ENCODE measurements around the gene ZMIZ1. TPM values are rescaled to one million over a fixed set of nuclear protein-coding genes. Genes with fewer than 3 reads are reported as not detected.
A peak's percentile ranks its signal among the peaks of the same experiment; 100 is the strongest.

Gene ZMIZ1
- polyA plus RNA-seq, 1 donor from 2014 or later, result 4.6 TPM

- H3K9me3 Mint-ChIP-seq, result no peaks in the 10 kb centered on the region
- H3K27me3 Mint-ChIP-seq, result peaks cover 11% of the 10 kb centered on the region
- no peaks in the 10 kb centered on the region for H3K36me3 Mint-ChIP-seq
- H3K4me1 Mint-ChIP-seq, result no peaks in the 10 kb centered on the region
- no peak overlapping the region for H3K27ac Mint-ChIP-seq
- peak overlapping the region in 1 of 4 donors; percentile 28 for H3K4me3 Mint-ChIP-seq
These were observed 119.6 kb downstream of the ZMIZ1 start for GRCh38 chr10:79188154-79188965.

GRCh38 chr10:79189181-79189580 is 120.4 kb downstream of the ZMIZ1 start:
- H3K4me1 Mint-ChIP-seq, result peaks cover 0 to 4% (median 2%) of the 10 kb centered on the region in 3 donors
- peaks cover 18% of the 10 kb centered on the region for H3K27me3 Mint-ChIP-seq
- H3K4me3 Mint-ChIP-seq, result peak overlapping the region in 1 of 4 donors; percentile 12
- no peaks in the 10 kb centered on the region for H3K9me3 Mint-ChIP-seq
- H3K36me3 Mint-ChIP-seq, result no peaks in the 10 kb centered on the region
- no peak overlapping the region for H3K27ac Mint-ChIP-seq

- Mint-ChIP-seq H3K27ac (no peak overlapping the region), H3K4me3 (no peak overlapping the region), H3K27me3 (peaks cover 17% of the 10 kb centered on the region), H3K9me3 (no peaks in the 10 kb centered on the region), H3K36me3 (no peaks in the 10 kb centered on the region), H3K4me1 (peaks cover 0 to 7% (median 2%) of the 10 kb centered on the region in 3 donors)
These were observed 121.2 kb downstream of the ZMIZ1 start for GRCh38 chr10:79189853-79190435.

- no peaks in the 10 kb centered on the region for H3K9me3 Mint-ChIP-seq
- peaks cover 14% of the 10 kb centered on the region for H3K27me3 Mint-ChIP-seq
- no peak overlapping the region for H3K4me3 Mint-ChIP-seq
- H3K4me1 Mint-ChIP-seq, result peaks cover 0 to 7% (median 2%) of the 10 kb centered on the region in 3 donors
- H3K27ac Mint-ChIP-seq, result no peak overlapping the region
- H3K36me3 Mint-ChIP-seq, result no peaks in the 10 kb centered on the region
These were observed 122.0 kb downstream of the ZMIZ1 start for GRCh38 chr10:79190740-79191261.

- H3K27ac Mint-ChIP-seq, result no peak overlapping the region
- peaks cover 14% of the 10 kb centered on the region for H3K27me3 Mint-ChIP-seq
- no peaks in the 10 kb centered on the region for H3K36me3 Mint-ChIP-seq
- no peaks in the 10 kb centered on the region for H3K9me3 Mint-ChIP-seq
- no peak overlapping the region for H3K4me3 Mint-ChIP-seq
- H3K4me1 Mint-ChIP-seq, result peaks cover 0 to 7% (median 2%) of the 10 kb centered on the region in 3 donors
These were observed 123.3 kb downstream of the ZMIZ1 start for GRCh38 chr10:79191951-79192676.

GRCh38 chr10:79192677-79193003 is 123.9 kb downstream of the ZMIZ1 start:
- Mint-ChIP-seq H3K4me3 (no peak overlapping the region), H3K9me3 (no peaks in the 10 kb centered on the region), H3K27ac (no peak overlapping the region), H3K36me3 (no peaks in the 10 kb centered on the region), H3K27me3 (peaks cover 14% of the 10 kb centered on the region), H3K4me1 (peaks cover 0 to 7% (median 2%) of the 10 kb centered on the region in 3 donors)

GRCh38 chr10:79193694-79194382 is 125.1 kb downstream of the ZMIZ1 start:
- Mint-ChIP-seq H3K36me3 (no peaks in the 10 kb centered on the region), H3K27ac (no peak overlapping the region), H3K27me3 (peaks cover 14% of the 10 kb centered on the region)

GRCh38 chr10:79195091-79195923 is 126.5 kb downstream of the ZMIZ1 start:
- Mint-ChIP-seq H3K4me1 (peaks cover 0 to 7% (median 2%) of the 10 kb centered on the region in 3 donors), H3K27ac (no peak overlapping the region), H3K36me3 (no peaks in the 10 kb centered on the region), H3K27me3 (peaks cover 14% of the 10 kb centered on the region), H3K4me3 (no peak overlapping the region), H3K9me3 (no peaks in the 10 kb centered on the region)

More at GRCh38 chr10:79193694-79194382, 125.1 kb downstream of the ZMIZ1 start:
- Mint-ChIP-seq H3K4me3 (no peak overlapping the region), H3K4me1 (peaks cover 0 to 7% (median 2%) of the 10 kb centered on the region in 3 donors), H3K9me3 (no peaks in the 10 kb centered on the region)

- Mint-ChIP-seq H3K4me1 (peaks cover 0 to 7% (median 2%) of the 10 kb centered on the region in 3 donors), H3K27me3 (peaks cover 14% of the 10 kb centered on the region), H3K36me3 (no peaks in the 10 kb centered on the region), H3K27ac (peak overlapping the region in 1 of 3 donors; percentile 43), H3K9me3 (no peaks in the 10 kb centered on the region), H3K4me3 (peak overlapping the region in 1 of 4 donors; percentile 27)
These were observed 128.0 kb downstream of the ZMIZ1 start for GRCh38 chr10:79196470-79197461.

GRCh38 chr10:79197558-79197957 is 128.8 kb downstream of the ZMIZ1 start:
- Mint-ChIP-seq H3K36me3 (no peaks in the 10 kb centered on the region), H3K4me3 (no peak overlapping the region), H3K4me1 (peaks cover 0 to 7% (median 2%) of the 10 kb centered on the region in 3 donors), H3K9me3 (no peaks in the 10 kb centered on the region), H3K27ac (peak overlapping the region in 1 of 3 donors; percentile 40), H3K27me3 (peaks cover 9% of the 10 kb centered on the region)

GRCh38 chr10:79200346-79200745 is 131.6 kb downstream of the ZMIZ1 start:
- H3K27ac Mint-ChIP-seq, result no peak overlapping the region
- H3K4me3 Mint-ChIP-seq, result no peak overlapping the region
- H3K36me3 Mint-ChIP-seq, result no peaks in the 10 kb centered on the region
- no peaks in the 10 kb centered on the region for H3K9me3 Mint-ChIP-seq
- peaks cover 0 to 2% (median 0%) of the 10 kb centered on the region in 3 donors for H3K4me1 Mint-ChIP-seq
- H3K27me3 Mint-ChIP-seq, result no peaks in the 10 kb centered on the region

GRCh38 chr10:79201706-79202105 is 132.9 kb downstream of the ZMIZ1 start:
- Mint-ChIP-seq H3K27me3 (no peaks in the 10 kb centered on the region), H3K4me1 (peaks cover 0 to 6% (median 0%) of the 10 kb centered on the region in 3 donors), H3K36me3 (no peaks in the 10 kb centered on the region), H3K27ac (no peak overlapping the region), H3K9me3 (no peaks in the 10 kb centered on the region), H3K4me3 (no peak overlapping the region)

Measured in IgD-negative memory B cell (primary cell).